ENCODE measurements around the gene CLDN12.

- TF ChIP-seq POLR2A (IDR thresholded peaks at IDR 0.05; ENCODE audit: extremely low read depth, insufficient read length) = no peak
- TF ChIP-seq, protein P1, sequence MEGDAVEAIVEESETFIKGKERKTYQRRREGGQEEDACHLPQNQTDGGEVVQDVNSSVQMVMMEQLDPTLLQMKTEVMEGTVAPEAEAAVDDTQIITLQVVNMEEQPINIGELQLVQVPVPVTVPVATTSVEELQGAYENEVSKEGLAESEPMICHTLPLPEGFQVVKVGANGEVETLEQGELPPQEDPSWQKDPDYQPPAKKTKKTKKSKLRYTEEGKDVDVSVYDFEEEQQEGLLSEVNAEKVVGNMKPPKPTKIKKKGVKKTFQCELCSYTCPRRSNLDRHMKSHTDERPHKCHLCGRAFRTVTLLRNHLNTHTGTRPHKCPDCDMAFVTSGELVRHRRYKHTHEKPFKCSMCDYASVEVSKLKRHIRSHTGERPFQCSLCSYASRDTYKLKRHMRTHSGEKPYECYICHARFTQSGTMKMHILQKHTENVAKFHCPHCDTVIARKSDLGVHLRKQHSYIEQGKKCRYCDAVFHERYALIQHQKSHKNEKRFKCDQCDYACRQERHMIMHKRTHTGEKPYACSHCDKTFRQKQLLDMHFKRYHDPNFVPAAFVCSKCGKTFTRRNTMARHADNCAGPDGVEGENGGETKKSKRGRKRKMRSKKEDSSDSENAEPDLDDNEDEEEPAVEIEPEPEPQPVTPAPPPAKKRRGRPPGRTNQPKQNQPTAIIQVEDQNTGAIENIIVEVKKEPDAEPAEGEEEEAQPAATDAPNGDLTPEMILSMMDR (IDR thresholded peaks at IDR 0.05; ENCODE audit: low read depth, low read length) = no peak
These were observed 4.9 kb downstream of the CLDN12 start for GRCh38 chr7:90408142-90408541.

All from NB4 (cell line).